ENCODE measurements around the gene CHAD. TPM values are rescaled to one million over a fixed set of nuclear protein-coding genes. Genes with fewer than 3 reads are reported as not detected.

Gene CHAD
- total RNA-seq, 4 donors from 2014 or later: not detected

- no peaks in the 10 kb centered on the region for H3K9me3 ChIP-seq
- H3K36me3 ChIP-seq: peaks cover 0 to 55% (median 0%) of the 10 kb centered on the region in 3 donors
- 79 to 82% methylated on average over 6 to 9 of the region's 9 CpGs for WGBS, 2 donors
- no peak overlapping the region for H3K27ac ChIP-seq
- H3K27me3 ChIP-seq: no peaks in the 10 kb centered on the region
- H3K4me1 ChIP-seq: no peaks in the 10 kb centered on the region
- DNase-seq (ENCODE audit: low spot score in 2 of 2): no peak
- TF ChIP-seq POLR2A (IDR thresholded peaks at IDR 0.05): no peak
- no peak for TF ChIP-seq EP300 (IDR thresholded peaks at IDR 0.05)
- TF ChIP-seq CTCF (IDR thresholded peaks at IDR 0.05): no peak
- no peak overlapping the region for H3K4me3 ChIP-seq
These were observed 6.2 kb downstream of the CHAD start for GRCh38 chr17:50462446-50462845.

DNA sequence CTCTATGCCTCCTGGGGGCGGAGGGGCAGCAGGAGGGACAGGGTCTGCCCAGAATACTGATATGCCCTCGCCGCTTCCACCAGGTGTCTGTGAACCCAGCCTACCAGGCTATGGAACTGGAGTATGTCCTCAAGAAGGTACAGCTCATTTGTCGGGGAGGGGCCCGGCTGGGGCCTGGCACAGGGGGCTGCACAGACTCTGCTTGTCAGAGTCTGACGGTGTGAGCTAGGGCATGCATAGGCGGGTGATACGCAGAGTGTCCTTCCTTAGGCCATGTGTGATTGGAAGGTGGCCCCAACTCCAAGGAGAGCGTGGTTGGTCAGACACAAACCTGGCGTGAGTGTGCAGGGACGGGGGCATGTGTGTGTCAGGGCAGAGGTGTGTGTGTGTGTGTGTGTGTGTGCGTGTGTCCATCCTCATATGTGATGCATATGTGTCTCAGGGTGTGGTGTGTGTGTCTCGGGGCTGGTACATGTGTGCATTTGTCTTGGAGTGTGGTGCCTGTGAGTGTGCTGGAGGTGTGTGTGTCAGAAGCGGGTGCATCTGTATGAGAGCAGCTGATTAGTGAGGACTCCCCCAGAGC lies 7.0 kb downstream of the CHAD start:
- Histone ChIP-seq H3K4me3 (no peak overlapping the region), H3K36me3 (peaks cover 0 to 55% (median 0%) of the 10 kb centered on the region in 3 donors), H3K9me3 (no peaks in the 10 kb centered on the region), H3K27ac (no peak overlapping the region), H3K4me1 (no peaks in the 10 kb centered on the region), H3K27me3 (no peaks in the 10 kb centered on the region)
- no peak for DNase-seq (ENCODE audit: low spot score in 2 of 2)
- 91 to 95% methylated on average over 14 of the region's 14 CpGs for WGBS, 2 donors
- TF ChIP-seq POLR2A (IDR thresholded peaks at IDR 0.05): no peak
- no peak for TF ChIP-seq EP300 (IDR thresholded peaks at IDR 0.05)
- no peak for TF ChIP-seq CTCF (IDR thresholded peaks at IDR 0.05)

- WGBS, 2 donors: 88 to 91% methylated on average over 6 of the region's 9 CpGs
- Histone ChIP-seq H3K4me3 (no peak overlapping the region), H3K9me3 (no peaks in the 10 kb centered on the region), H3K36me3 (peaks cover 0 to 57% (median 0%) of the 10 kb centered on the region in 3 donors), H3K27ac (no peak overlapping the region), H3K27me3 (no peaks in the 10 kb centered on the region), H3K4me1 (no peaks in the 10 kb centered on the region)
- DNase-seq (ENCODE audit: low spot score in 2 of 2): no peak
- no peak for TF ChIP-seq POLR2A (IDR thresholded peaks at IDR 0.05)
These were observed 7.7 kb downstream of the CHAD start for GRCh38 chr17:50460831-50461526.

DNA sequence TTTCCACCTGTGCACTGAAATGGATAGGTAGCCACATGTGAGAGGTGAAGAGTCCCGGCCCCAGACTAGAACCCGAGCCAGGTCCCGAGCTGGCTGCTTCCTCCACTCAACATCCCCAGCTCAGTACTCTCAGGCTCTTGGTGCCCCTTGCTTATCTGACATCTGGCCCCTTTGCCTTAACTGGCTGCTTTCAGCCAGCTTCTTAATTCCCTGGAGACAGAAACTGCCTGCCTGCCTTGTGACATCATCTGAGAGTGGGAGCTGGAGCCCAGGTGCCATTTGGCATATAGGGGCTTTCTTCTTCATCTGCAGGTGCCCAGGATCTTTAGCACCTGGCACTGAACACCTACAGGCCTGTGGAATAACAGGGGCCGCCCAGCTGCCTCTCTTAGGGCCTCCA lies 8.9 kb downstream of the CHAD start:
- Histone ChIP-seq H3K9me3 (no peaks in the 10 kb centered on the region), H3K4me3 (no peak overlapping the region), H3K27me3 (no peaks in the 10 kb centered on the region), H3K27ac (no peak overlapping the region), H3K4me1 (no peaks in the 10 kb centered on the region), H3K36me3 (peaks cover 0 to 57% (median 0%) of the 10 kb centered on the region in 3 donors)
- no peak for DNase-seq (ENCODE audit: low spot score in 2 of 2)
- WGBS, 2 donors: 76 to 89% methylated on average over 4 of the region's 4 CpGs
- no peak for TF ChIP-seq POLR2A (IDR thresholded peaks at IDR 0.05)
- TF ChIP-seq CTCF (IDR thresholded peaks at IDR 0.05): no peak
- no peak for TF ChIP-seq EP300 (IDR thresholded peaks at IDR 0.05)

DNA sequence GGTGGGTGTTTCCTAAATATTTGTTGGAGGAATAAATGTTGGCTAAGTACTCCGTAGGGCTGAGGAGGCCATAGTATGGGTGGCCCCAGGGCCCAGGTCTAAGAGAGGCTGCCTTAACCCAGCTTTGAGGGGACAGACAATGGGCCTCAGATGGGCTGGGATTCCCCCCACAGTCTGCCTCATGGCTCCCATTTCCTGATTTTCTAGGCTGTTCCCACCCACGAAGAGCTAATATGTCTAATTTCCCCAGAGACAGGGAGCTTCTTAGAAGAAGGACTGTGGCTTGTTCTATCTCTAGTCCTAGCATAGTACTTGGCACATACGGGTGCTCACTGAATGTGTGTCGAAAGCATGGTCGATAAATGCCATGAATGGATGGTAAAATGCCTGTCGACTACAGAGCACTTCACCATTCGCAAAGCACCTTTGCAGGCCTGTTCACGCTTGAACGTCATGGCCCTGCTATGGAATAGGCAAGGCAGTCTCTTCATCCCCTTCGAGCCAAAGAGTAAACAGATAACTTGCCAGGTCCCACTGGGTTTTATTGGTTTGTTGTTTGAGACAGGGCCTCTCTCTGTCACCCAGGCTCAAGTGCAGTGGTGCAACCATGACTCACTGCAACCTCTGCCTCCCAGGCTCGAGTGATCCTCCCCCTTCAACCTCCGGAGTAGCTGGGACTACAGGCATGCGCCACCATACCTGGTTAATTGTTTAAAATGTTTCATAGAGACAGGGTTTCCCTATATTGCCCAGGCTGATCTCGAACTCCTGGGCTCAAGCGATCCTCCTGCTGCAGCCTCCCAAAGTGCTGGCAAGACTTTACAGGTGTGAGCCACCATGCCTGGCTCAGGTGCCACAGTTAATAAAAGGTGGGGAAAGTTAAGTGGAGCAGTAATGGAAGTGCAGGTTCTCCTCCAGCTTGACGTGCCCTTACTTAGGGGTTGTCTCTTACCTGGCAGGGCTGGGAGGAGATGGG lies 9.7 kb downstream of the CHAD start:
- WGBS, 2 donors: 77% methylated on average over 16 of the region's 16 CpGs
- H3K27me3 ChIP-seq: no peaks in the 10 kb centered on the region
- TF ChIP-seq CTCF (IDR thresholded peaks at IDR 0.05) (no peak), EP300 (IDR thresholded peaks at IDR 0.05) (no peak), POLR2A (IDR thresholded peaks at IDR 0.05) (no peak)
- no peak overlapping the region for H3K4me3 ChIP-seq
- no peak overlapping the region for H3K27ac ChIP-seq
- DNase-seq (ENCODE audit: low spot score in 2 of 2): no peak
- H3K4me1 ChIP-seq: no peaks in the 10 kb centered on the region
- peaks cover 0 to 56% (median 0%) of the 10 kb centered on the region in 3 donors for H3K36me3 ChIP-seq
- H3K9me3 ChIP-seq: no peaks in the 10 kb centered on the region

All from tibial nerve (tissue), 4 donors.